H9 (cell line): ENCODE data around the gene NEK4. TPM values are rescaled to one million over a fixed set of nuclear protein-coding genes. Genes with fewer than 3 reads are reported as not detected.

Experiments
- DNase-seq: peaks from one replicate; pipeline ENCODE4 v3.0.0-alpha.2; 2017
- H2AFZ ChIP-seq: one replicate; pipeline ENCODE4 v1.6.1; 2013; ENCODE audit warnings: mild to moderate bottlenecking, low read length, control low read depth, moderate library complexity
- H2AK5ac ChIP-seq: 2 replicates; pipeline ENCODE4 v1.6.1; 2013; ENCODE audit warnings: low read length, control low read depth, mixed read lengths; ENCODE audit not compliant: insufficient read length
- H2BK120ac ChIP-seq: one replicate; pipeline ENCODE4 v1.6.1; 2013; ENCODE audit warnings: low read depth, mild to moderate bottlenecking, low read length, control low read depth, inconsistent platforms; ENCODE audit not compliant: poor library complexity, severe bottlenecking
- H2BK12ac ChIP-seq: 2 replicates; pipeline ENCODE4 v1.6.1; 2013; ENCODE audit warnings: low read length, control low read depth, mixed read lengths, low read depth; ENCODE audit not compliant: insufficient read length
- H2BK15ac ChIP-seq: 2 replicates; pipeline ENCODE4 v1.6.1; 2013; ENCODE audit warnings: low read depth, low read length, control low read depth
- H2BK20ac ChIP-seq: one replicate; pipeline ENCODE4 v1.6.1; 2013; ENCODE audit warnings: low read depth, mild to moderate bottlenecking, low read length, control low read depth, inconsistent platforms; ENCODE audit not compliant: poor library complexity, severe bottlenecking
- H2BK5ac ChIP-seq: 2 replicates; pipeline ENCODE4 v1.6.1; 2013; ENCODE audit warnings: low read length, control low read depth, mixed read lengths; ENCODE audit not compliant: insufficient read length
- H3K14ac ChIP-seq: 2 replicates; pipeline ENCODE4 v1.6.1; 2013; ENCODE audit warnings: low read length, control low read depth; ENCODE audit not compliant: insufficient read depth
- H3K18ac ChIP-seq: 2 replicates; pipeline ENCODE4 v1.6.1; 2013; ENCODE audit warnings: low read depth, mild to moderate bottlenecking, mixed read lengths, low read length, control low read depth; ENCODE audit not compliant: insufficient read length
- H3K23ac ChIP-seq: 2 replicates; pipeline ENCODE4 v1.6.1; 2013; ENCODE audit warnings: low read length, control low read depth, mixed read lengths, low read depth; ENCODE audit not compliant: insufficient read length
- H3K23me2 ChIP-seq: 2 replicates; pipeline ENCODE4 v1.6.1; 2013; ENCODE audit warnings: low read depth, mild to moderate bottlenecking, mixed read lengths, low read length, control low read depth; ENCODE audit not compliant: insufficient read length, poor library complexity, severe bottlenecking
- H3K27ac ChIP-seq: 2 replicates; pipeline ENCODE4 v1.5.1; 2013; ENCODE audit warnings: low read length, control low read depth, mixed read lengths, low read depth; ENCODE audit not compliant: insufficient read length
- H3K27me3 ChIP-seq: 2 replicates; pipeline ENCODE4 v1.6.1; 2013; ENCODE audit warnings: low read length, control low read depth, inconsistent platforms; ENCODE audit not compliant: insufficient read depth
- H3K4ac ChIP-seq: 2 replicates; pipeline ENCODE4 v1.6.1; 2013; ENCODE audit warnings: low read depth, mild to moderate bottlenecking, control low read depth, inconsistent platforms, low read length, moderate library complexity
- H3K4me1 ChIP-seq: 2 replicates; pipeline ENCODE4 v1.6.1; 2013; ENCODE audit warnings: low read length, control low read depth, inconsistent platforms; ENCODE audit not compliant: insufficient read depth
- H3K4me2 ChIP-seq: 2 replicates; pipeline ENCODE4 v1.6.1; 2013; ENCODE audit warnings: low read length, control low read depth, mixed read lengths; ENCODE audit not compliant: insufficient read length, insufficient read depth
- H3K56ac ChIP-seq: 2 replicates; pipeline ENCODE4 v1.6.1; 2013; ENCODE audit warnings: low read depth, mild to moderate bottlenecking, mixed read lengths, low read length, control low read depth; ENCODE audit not compliant: insufficient read length
- H3K79me1 ChIP-seq: 2 replicates; pipeline ENCODE4 v1.6.1; 2013; ENCODE audit warnings: low read depth, mild to moderate bottlenecking, moderate library complexity, low read length, control low read depth, inconsistent platforms; ENCODE audit not compliant: insufficient read depth, poor library complexity, severe bottlenecking
- H3K79me2 ChIP-seq: 2 replicates; pipeline ENCODE4 v1.6.1; 2013; ENCODE audit warnings: low read length, control low read depth, inconsistent platforms; ENCODE audit not compliant: insufficient read depth
- H3K9ac ChIP-seq: 2 replicates; pipeline ENCODE4 v1.6.1; 2013; ENCODE audit warnings: low read length, control low read depth, mixed read lengths; ENCODE audit not compliant: insufficient read length; ENCODE audit errors: extremely low read depth
- H3K9me3 ChIP-seq: one replicate; pipeline ENCODE4 v1.6.1; 2013; ENCODE audit warnings: low read depth, low read length, inconsistent platforms; ENCODE audit not compliant: control insufficient read depth
- H3T11ph ChIP-seq: one replicate; pipeline ENCODE4 v1.6.1; 2013; ENCODE audit warnings: mild to moderate bottlenecking, low read length, control low read depth, inconsistent platforms
- H4K20me1 ChIP-seq: one replicate; pipeline ENCODE4 v1.6.1; 2013; ENCODE audit not compliant: control insufficient read depth, insufficient read length, insufficient read depth
- H4K5ac ChIP-seq: 2 replicates; pipeline ENCODE4 v1.6.1; 2013; ENCODE audit warnings: low read depth, mild to moderate bottlenecking, mixed read lengths, low read length, control low read depth; ENCODE audit not compliant: insufficient read length
- H4K8ac ChIP-seq: replicated peaks from 2 replicates; pipeline ENCODE4 v1.6.1; 2013; ENCODE audit warnings: low read length, control low read depth, mixed read lengths, low read depth; ENCODE audit not compliant: insufficient read length
- H4K91ac ChIP-seq: 2 replicates; pipeline ENCODE4 v1.6.1; 2013; ENCODE audit warnings: low read depth, mild to moderate bottlenecking, moderate library complexity, mixed read lengths, low read length, control low read depth; ENCODE audit not compliant: insufficient read length
- H3K27ac Mint-ChIP-seq, 3 experiments: 2 replicates in 2 of 3; 3 replicates in 1 of 3; pipeline ENCODE4 v1.8.0; 2020 to 2021; ENCODE audit warnings: mixed read lengths in 3 of 3, mild to moderate bottlenecking in 1 of 3, moderate library complexity in 1 of 3
- H3K27me3 Mint-ChIP-seq: 2 replicates; pipeline ENCODE4 v1.8.0; 2021; ENCODE audit warnings: low read depth, mild to moderate bottlenecking, moderate library complexity, mixed read lengths
- H3K36me3 Mint-ChIP-seq, 3 experiments: 2 replicates in 2 of 3; 3 replicates in 1 of 3; pipeline ENCODE4 v1.8.0; 2020 to 2021; ENCODE audit warnings: low read depth in 3 of 3, mixed read lengths in 3 of 3; ENCODE audit not compliant: insufficient read depth in 1 of 3
- H3K4me1 Mint-ChIP-seq, 2 experiments: 2 replicates each; pipeline ENCODE4 v1.8.0; 2020; ENCODE audit warnings: mixed read lengths in 2 of 2
- H3K4me3 Mint-ChIP-seq, 2 experiments: 2 replicates in 1 of 2; 3 replicates in 1 of 2; pipeline ENCODE4 v1.8.0; 2020 to 2021; ENCODE audit warnings: mild to moderate bottlenecking in 2 of 2, mixed read lengths in 2 of 2, moderate library complexity in 1 of 2
- H3K9me3 Mint-ChIP-seq, 2 experiments: 2 replicates in 1 of 2; 3 replicates in 1 of 2; pipeline ENCODE4 v1.8.0; 2020; ENCODE audit warnings: mild to moderate bottlenecking in 2 of 2, mixed read lengths in 2 of 2, moderate library complexity in 1 of 2
- CTCF ChIP-seq: fragments of 200-600 bp; sonication (generic); conservative IDR thresholded peaks from 3 replicates; pipeline ENCODE4 v1.8.0; 2021; ENCODE audit warnings: antibody characterized with exemption, mild to moderate bottlenecking
- WGBS: extraction: QIAGEN DNeasy Blood & Tissue Kit; methylation state at CpG from one replicate; pipeline ENCODE4 v1.1.7; 2013; ENCODE audit warnings: missing lambda C conversion rate, low lambda C conversion rate, mixed read lengths; ENCODE audit not compliant: insufficient read length; ENCODE audit errors: extremely low coverage; 5-methylcytosine and 5-hydroxymethylcytosine counted together
- total RNA-seq: library from RNA; stranded (reverse); gene quantifications from 2 replicates; pipeline ENCODE4 v1.2.1, GENCODE V29; 2021

Gene NEK4
- total RNA-seq, 1 experiment from 2014 or later, result 36.0 TPM

GRCh38 chr3:52739730-52740129 is 31.0 kb downstream of the NEK4 start:
- no peak overlapping the region for H3K14ac ChIP-seq
- H3T11ph ChIP-seq, result no peak overlapping the region
- H3K27me3 ChIP-seq, result no peaks in the 10 kb centered on the region
- no peak overlapping the region for H4K5ac ChIP-seq
- H3K9ac ChIP-seq, result no peak overlapping the region
- H3K9me3 ChIP-seq, result no peaks in the 10 kb centered on the region
- H3K18ac ChIP-seq, result no peak overlapping the region
- H3K79me2 ChIP-seq, result no peaks in the 10 kb centered on the region
- H2BK20ac ChIP-seq, result no peak overlapping the region
- H3K4me2 ChIP-seq, result no peak overlapping the region
- no CpG with 5 or more reads among the region's 1 CpG for WGBS
- H3K9me3 Mint-ChIP-seq, result no peaks in the 10 kb centered on the region; a peak in 1 of 5 replicates
- no peak overlapping the region for H2BK15ac ChIP-seq
- H3K27ac ChIP-seq, result no peak overlapping the region
- H2BK120ac ChIP-seq, result no peak overlapping the region
- no peak overlapping the region for H2AFZ ChIP-seq
- H3K27ac Mint-ChIP-seq, result no peak overlapping the region
- no peak overlapping the region for H2AK5ac ChIP-seq
- H3K4me1 Mint-ChIP-seq, result no peaks in the 10 kb centered on the region
- no peaks in the 10 kb centered on the region for H3K4me1 ChIP-seq
- H3K4me3 Mint-ChIP-seq, result no peak overlapping the region
- no peak overlapping the region for H2BK5ac ChIP-seq
- H3K27me3 Mint-ChIP-seq, result no peaks in the 10 kb centered on the region
- no peak overlapping the region for H3K56ac ChIP-seq
- no peak overlapping the region for H3K23ac ChIP-seq
- no peaks in the 10 kb centered on the region for H3K23me2 ChIP-seq
- H4K91ac ChIP-seq, result no peak overlapping the region
- H4K8ac ChIP-seq, result no peak overlapping the region
- TF ChIP-seq CTCF, result no peak
- no peaks in the 10 kb centered on the region for H4K20me1 ChIP-seq
- no peaks in the 10 kb centered on the region for H3K79me1 ChIP-seq
- H2BK12ac ChIP-seq, result no peak overlapping the region
- H3K36me3 Mint-ChIP-seq, result peaks cover 34 to 83% (median 81%) of the 10 kb centered on the region in 3 experiments; a peak in 6 of 7 replicates
- DNase-seq, result no peak
- H3K4ac ChIP-seq, result no peak overlapping the region
